Activated CD4-positive, alpha-beta memory T cell treated with anti-CD3 and anti-CD28 coated beads for 36 hours (primary cell): Measurements from ENCODE around the gene OR2D2. TPM values are rescaled to one million over a fixed set of nuclear protein-coding genes. Genes with fewer than 3 reads are reported as not detected.

ENCODE experiments used
- CTCF ChIA-PET: fragments of 350-600 bp; sonication (Branson Sonifier 250); formaldehyde crosslinking; loops from one replicate; lab custom pipeline; 2021; ENCODE audit warnings: antibody characterized with exemption, inconsistent platforms; lab: Charles Lee
- POLR2A ChIA-PET: fragments of 350-600 bp; sonication (Branson Sonifier 250); formaldehyde crosslinking; loops from one replicate; lab custom pipeline; 2021; ENCODE audit warnings: antibody characterized with exemption; lab: Charles Lee
- DNase-seq: peaks from one replicate; pipeline ENCODE4 v3.0.0-alpha.2; 2020
- H3K27ac Mint-ChIP-seq: one replicate; pipeline ENCODE4 v1.8.0; 2021; ENCODE audit warnings: mixed read lengths
- H3K27me3 Mint-ChIP-seq: one replicate; pipeline ENCODE4 v1.8.0; 2021; ENCODE audit warnings: mixed read lengths
- H3K36me3 Mint-ChIP-seq: one replicate; pipeline ENCODE4 v1.8.0; 2021; ENCODE audit warnings: mixed read lengths
- H3K4me1 Mint-ChIP-seq: one replicate; pipeline ENCODE4 v1.8.0; 2021; ENCODE audit warnings: low read depth, mixed read lengths
- H3K4me3 Mint-ChIP-seq: one replicate; pipeline ENCODE4 v1.8.0; 2021; ENCODE audit warnings: mild to moderate bottlenecking, mixed read lengths
- H3K9me3 Mint-ChIP-seq: one replicate; pipeline ENCODE4 v1.8.0; 2021; ENCODE audit warnings: mixed read lengths
- intact Hi-C: fragments of 100-400 bp; cut with micrococcal nuclease; formaldehyde crosslinking; loops from one replicate; pipeline ENCODE4 v1.15.1; 2023
- total RNA-seq, 2 experiments: library from RNA; stranded (reverse); gene quantifications; one replicate each; pipeline ENCODE4 v1.2.3, GENCODE V29; 2021

OR2D2 gene, protein sequence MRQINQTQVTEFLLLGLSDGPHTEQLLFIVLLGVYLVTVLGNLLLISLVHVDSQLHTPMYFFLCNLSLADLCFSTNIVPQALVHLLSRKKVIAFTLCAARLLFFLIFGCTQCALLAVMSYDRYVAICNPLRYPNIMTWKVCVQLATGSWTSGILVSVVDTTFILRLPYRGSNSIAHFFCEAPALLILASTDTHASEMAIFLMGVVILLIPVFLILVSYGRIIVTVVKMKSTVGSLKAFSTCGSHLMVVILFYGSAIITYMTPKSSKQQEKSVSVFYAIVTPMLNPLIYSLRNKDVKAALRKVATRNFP
- not detected for total RNA-seq

DNA sequence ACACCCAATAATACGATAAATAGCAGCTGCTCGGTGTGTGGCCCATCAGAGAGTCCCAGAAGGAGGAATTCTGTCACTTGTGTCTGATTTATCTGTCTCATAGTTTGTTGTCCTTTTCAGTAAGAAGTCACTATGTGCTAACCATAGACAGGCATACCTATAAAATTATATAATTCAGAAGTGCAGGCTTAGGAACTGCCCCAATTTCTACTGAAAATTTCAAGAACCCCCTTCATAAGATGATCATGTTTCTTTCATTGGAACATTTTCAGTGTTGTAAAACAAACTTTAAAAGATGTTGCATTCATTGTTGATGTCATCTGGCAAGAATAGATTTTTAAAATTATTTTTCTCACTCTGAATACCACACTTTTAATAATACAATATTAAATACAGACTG, at the start of gene OR2D2:
TSS of gene OR2D2 (minus strand) at position 101 of the 400 bp plus-strand sequence. CDS start at position 101, 0 bp downstream.
- H3K27ac Mint-ChIP-seq, result no peak within 1 kb of the TSS
- intact Hi-C loops, result no loop called here
- H3K9me3 Mint-ChIP-seq, result no peaks in the 10 kb centered on the region
- H3K36me3 Mint-ChIP-seq, result no peaks in the 10 kb centered on the region
- ChIA-PET POLR2A (no interaction called here), CTCF (interaction anchor here (1.0 kb wide), 1 partner anchor 80 kb away, joined by 3 read pairs; no protein-coding TSS in a partner anchor)
- no peak for DNase-seq
- peaks cover 5% of the 10 kb centered on the region for H3K27me3 Mint-ChIP-seq
- H3K4me3 Mint-ChIP-seq, result no peak within 1 kb of the TSS
- no peaks in the 10 kb centered on the region for H3K4me1 Mint-ChIP-seq

DNA sequence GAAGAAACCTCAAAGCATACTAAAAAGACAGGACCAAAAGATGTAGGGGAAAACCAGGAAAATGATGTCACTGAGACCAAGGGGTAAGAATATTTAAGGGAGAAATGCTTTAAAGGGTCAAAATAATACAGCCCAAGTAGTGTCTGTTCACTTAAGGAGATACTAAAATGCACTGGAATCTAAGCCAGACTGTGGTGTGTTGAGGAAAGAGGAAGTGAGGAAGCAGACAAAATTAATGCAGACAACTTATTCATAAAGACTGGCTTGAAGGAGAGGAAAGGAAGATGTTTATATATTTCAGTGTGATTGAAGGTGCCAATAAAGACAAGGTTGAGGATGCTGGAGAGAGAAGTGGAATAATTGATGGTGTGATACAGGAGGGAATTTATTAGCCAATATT, 49.7 kb upstream of the OR2D2 start:
- no peak for DNase-seq
- Mint-ChIP-seq H3K36me3 (no peaks in the 10 kb centered on the region), H3K27me3 (no peaks in the 10 kb centered on the region), H3K27ac (no peak overlapping the region), H3K9me3 (no peaks in the 10 kb centered on the region), H3K4me3 (no peak overlapping the region), H3K4me1 (no peaks in the 10 kb centered on the region)
- intact Hi-C loops, result no loop called here
- ChIA-PET CTCF (no interaction called here), POLR2A (no interaction called here)

DNA sequence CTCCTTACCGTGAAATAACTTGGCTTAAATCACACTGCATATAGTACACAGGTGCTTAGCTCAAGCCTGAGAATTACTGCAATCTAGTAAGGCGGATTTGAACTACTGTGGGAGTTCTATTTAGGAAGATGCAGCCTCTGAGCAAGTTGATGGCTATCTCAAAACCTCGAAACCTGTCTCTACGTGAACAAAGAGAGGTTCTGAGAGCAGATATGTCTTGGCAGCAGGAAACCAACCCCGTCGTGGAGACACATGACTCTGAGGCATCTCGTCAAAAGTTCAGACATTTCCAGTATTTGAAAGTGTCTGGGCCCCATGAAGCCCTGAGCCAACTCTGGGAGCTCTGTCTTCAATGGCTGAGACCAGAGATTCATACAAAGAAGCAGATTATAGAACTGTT, 39.8 kb upstream of the OR2D2 start:
- no peaks in the 10 kb centered on the region for H3K36me3 Mint-ChIP-seq
- no peak overlapping the region for H3K27ac Mint-ChIP-seq
- ChIA-PET CTCF (no interaction called here), POLR2A (no interaction called here)
- H3K9me3 Mint-ChIP-seq, result no peaks in the 10 kb centered on the region
- DNase-seq, result no peak
- H3K27me3 Mint-ChIP-seq, result peaks cover 35% of the 10 kb centered on the region
- H3K4me1 Mint-ChIP-seq, result peaks cover 6% of the 10 kb centered on the region
- no peak overlapping the region for H3K4me3 Mint-ChIP-seq
- intact Hi-C loops, result no loop called here

DNA sequence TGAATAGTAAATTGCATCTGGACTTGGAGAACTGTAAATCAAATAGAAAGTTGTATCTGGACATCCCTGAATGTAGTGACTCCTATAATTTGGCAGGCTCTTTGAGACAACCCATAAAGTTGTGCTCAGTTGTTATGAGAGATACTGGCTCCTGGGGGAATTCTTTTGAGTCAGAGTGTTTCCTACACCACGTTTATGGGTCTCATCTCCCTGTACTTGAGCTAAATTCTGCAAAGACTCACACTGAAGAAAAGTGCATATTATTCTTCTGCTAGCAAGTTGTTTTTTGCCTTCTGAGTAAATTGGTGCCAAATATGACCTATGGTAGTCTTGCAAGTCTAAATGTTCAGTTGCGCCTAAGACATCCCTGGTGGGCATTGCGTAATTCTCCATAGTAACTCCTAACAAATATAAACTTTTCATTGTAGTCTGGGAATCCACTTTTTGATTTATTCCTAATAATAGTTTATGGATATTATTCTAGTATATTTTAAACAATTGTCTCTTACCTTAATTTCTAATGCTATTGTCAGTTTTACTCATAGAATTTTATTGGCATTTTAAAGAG, 38.9 kb upstream of the OR2D2 start:
- CTCF ChIA-PET, result no interaction called here
- H3K9me3 Mint-ChIP-seq, result no peaks in the 10 kb centered on the region

DNA sequence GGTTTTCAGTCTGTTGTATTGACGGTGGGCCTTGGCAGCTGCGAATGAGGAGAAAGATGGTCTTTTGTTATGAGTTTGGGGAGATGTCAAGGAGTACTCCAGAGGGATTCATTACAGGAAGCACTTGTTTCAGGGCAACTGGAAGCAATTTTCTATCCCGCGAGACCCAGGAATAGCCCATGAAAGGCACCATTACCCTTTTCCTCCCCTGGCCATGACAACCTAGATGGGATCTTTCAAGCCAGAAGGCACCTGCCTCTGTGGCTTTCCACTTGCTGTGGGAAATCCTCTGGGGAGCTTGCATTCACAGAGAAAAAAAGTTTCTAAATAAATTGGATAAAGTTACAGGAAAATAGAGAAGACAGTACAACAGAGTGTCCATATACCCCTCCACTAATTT, 36.6 kb upstream of the OR2D2 start:
- peaks cover 19% of the 10 kb centered on the region for H3K4me1 Mint-ChIP-seq
- ChIA-PET CTCF (no interaction called here), POLR2A (no interaction called here)
- H3K9me3 Mint-ChIP-seq, result no peaks in the 10 kb centered on the region
- no peaks in the 10 kb centered on the region for H3K36me3 Mint-ChIP-seq
- DNase-seq, result no peak
- no peak overlapping the region for H3K27ac Mint-ChIP-seq
- no peak overlapping the region for H3K4me3 Mint-ChIP-seq
- peaks cover 52% of the 10 kb centered on the region for H3K27me3 Mint-ChIP-seq
- intact Hi-C loops, result no loop called here

More for the DNA sequence above, 38.9 kb upstream of the OR2D2 start:
- Mint-ChIP-seq H3K27me3 (peaks cover 40% of the 10 kb centered on the region), H3K36me3 (no peaks in the 10 kb centered on the region), H3K4me3 (no peak overlapping the region), H3K27ac (no peak overlapping the region), H3K4me1 (peaks cover 11% of the 10 kb centered on the region)
- DNase-seq, result no peak
- POLR2A ChIA-PET, result no interaction called here
- intact Hi-C loops, result no loop called here

DNA sequence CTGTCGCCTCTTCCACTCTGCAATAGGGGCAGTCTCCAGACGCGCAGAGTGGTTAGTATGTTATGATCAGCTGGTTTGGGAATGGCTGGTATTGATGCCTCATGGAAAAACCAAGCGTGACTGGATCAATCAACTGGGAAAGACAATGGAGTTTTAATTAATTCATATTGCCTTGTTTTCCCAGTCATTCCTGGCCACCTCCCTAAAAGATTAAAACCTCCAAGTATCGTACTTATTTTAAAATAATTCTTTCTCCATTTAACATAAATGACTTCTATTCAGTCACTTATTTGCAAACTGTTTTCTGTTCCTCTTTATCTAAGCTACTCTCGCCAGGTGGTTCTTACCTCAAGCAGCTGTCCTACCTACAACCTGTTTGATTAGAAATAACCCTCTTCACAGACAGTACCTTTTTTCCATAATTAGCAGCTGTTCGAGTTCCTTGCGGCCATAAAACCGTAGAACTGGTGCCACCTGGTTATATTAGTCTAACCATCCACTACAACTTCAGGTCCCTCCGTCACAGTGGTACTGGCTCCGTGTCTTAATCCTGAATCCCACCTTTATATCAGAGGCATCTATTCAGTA, 34.8 kb upstream of the OR2D2 start:
- Mint-ChIP-seq H3K27me3 (peaks cover 45% of the 10 kb centered on the region), H3K36me3 (no peaks in the 10 kb centered on the region), H3K4me3 (peak overlapping the region; percentile 77), H3K9me3 (no peaks in the 10 kb centered on the region), H3K27ac (no peak overlapping the region), H3K4me1 (peaks cover 19% of the 10 kb centered on the region)
- intact Hi-C loops, result no loop called here
- ChIA-PET CTCF (interaction anchor here (0.8 kb wide), 1 partner anchor 115 kb away, joined by 4 read pairs; no protein-coding TSS in a partner anchor), POLR2A (no interaction called here)
- no peak for DNase-seq

DNA sequence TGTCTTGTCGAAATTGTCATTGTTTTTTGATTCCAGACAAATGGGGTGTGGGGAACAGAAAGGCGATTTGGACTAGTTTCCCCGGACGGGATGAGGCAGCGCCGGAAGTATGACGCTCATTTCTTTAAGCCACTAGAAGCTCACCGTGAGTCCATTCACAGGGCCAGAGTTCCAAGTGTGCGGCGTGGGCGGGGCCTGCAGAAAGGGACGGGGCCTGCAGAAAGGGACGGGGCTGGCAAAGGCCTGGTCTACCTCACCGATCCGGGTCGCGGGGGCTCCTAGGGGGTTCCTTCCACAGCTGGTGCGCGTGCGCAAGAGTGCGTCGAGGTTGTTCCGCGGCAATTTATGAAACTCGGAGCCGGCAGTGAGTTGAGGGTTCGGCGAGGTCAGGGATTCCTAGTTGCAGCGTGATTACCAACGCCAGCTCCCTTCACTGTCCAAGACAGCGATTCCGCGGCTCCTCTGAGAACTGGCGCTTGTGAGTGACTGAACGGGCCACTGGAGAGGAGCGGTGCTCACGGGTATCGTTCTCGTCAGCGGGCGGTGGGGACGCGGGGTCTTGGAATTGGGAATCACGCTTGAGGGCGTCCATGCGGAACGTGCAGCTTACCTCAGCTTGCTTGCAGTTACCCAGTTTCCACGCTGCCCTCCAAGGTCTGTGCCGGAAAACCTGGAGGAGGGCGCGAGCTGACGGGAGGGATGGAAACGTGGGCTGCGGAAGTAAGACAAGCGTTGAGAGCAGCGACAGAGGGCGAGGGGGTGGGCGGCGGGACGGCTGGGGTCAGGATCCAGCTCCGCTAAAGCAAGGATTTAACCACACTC, 34.1 kb upstream of the OR2D2 start, which contains the start of gene ZNF215:
TSS of gene ZNF215 (plus strand) at position 219 of the 822 bp plus-strand sequence. CDS start 5,847 bp downstream, outside the sequence.
- ChIA-PET CTCF (interaction anchor here (0.8 to 1.3 kb wide), 3 partner anchors 114 to 243 kb away, joined by 3 to 4 read pairs (median 3); partner anchors contain the start of gene MRPL17), POLR2A (no interaction called here)
- peak; percentile 65 for DNase-seq
- intact Hi-C loops, result no loop called here
- H3K27ac Mint-ChIP-seq, result no peak within 1 kb of the TSS
- peaks cover 19% of the 10 kb centered on the region for H3K4me1 Mint-ChIP-seq
- H3K4me3 Mint-ChIP-seq, result peak within 1 kb of the TSS; percentile 77
- H3K36me3 Mint-ChIP-seq, result no peaks in the 10 kb centered on the region
- H3K9me3 Mint-ChIP-seq, result no peaks in the 10 kb centered on the region
- H3K27me3 Mint-ChIP-seq, result peaks cover 45% of the 10 kb centered on the region

DNA sequence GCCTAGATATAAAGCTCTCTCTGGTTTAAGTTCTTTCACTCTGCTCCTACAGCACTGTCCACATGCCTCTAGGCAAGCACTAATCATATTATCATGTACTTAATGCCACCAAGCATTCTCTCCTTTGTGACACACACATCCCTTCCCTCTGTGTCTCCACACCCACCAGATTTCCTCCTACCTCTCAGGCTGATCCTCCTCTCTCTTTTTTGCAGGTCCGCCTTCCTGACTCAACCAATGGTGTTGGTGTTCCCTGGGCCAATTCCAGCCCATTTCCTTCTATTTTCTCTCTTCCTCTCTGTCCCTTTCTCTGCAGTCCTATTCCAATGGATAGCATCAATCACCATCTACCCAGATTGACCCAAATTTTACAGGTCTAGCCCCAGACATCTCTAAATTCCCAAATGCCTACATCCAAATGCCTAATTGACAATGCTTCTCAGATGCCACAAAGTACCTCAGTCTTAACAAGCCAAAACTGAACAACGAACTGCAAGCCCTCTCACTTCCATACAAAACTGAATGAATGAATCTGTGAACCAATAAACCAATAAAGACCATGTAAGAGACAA, 33.4 kb upstream of the OR2D2 start:
- Mint-ChIP-seq H3K4me3 (peak overlapping the region; percentile 77), H3K4me1 (peaks cover 19% of the 10 kb centered on the region), H3K27ac (no peak overlapping the region), H3K9me3 (no peaks in the 10 kb centered on the region), H3K36me3 (no peaks in the 10 kb centered on the region), H3K27me3 (peaks cover 48% of the 10 kb centered on the region)
- intact Hi-C loops, result no loop called here
- no peak for DNase-seq
- ChIA-PET POLR2A (no interaction called here), CTCF (interaction anchor here (1.0 to 1.3 kb wide), 2 partner anchors 113 to 243 kb away, joined by 3 read pairs; partner anchors contain the start of gene MRPL17)

DNA sequence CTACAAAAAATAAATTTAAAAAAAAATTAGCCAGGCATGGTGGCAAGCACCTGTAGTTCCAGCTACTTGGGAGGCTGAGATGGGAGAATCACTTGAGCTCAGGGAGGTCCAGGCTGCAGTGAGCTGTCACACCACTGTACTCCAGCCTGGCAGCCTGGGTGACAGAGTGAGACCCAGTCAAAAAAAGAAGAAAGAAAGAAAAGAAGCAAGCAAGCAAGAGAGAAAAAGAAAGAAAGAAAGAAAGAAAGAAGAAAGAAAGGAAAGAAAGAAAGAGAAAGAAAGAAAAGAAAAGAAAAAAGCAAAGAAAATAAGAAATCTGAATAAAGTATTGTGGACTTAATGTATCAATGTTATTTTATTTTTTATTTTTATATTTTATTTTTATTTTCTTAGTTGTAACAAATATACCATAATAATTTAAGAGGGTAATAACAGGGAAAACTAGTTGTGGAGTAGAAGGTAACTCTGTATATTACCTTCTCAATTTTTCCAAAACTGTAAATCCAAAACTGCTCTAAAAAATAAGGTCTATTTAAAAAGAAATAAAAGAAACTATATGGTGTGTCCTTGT, 32.8 kb upstream of the OR2D2 start:
- intact Hi-C loops, result no loop called here
- ChIA-PET CTCF (interaction anchor here (0.9 to 1.3 kb wide), 2 partner anchors 112 to 113 kb away, joined by 3 read pairs; no protein-coding TSS in a partner anchor), POLR2A (no interaction called here)
- peaks cover 19% of the 10 kb centered on the region for H3K4me1 Mint-ChIP-seq
- no peaks in the 10 kb centered on the region for H3K36me3 Mint-ChIP-seq
- H3K4me3 Mint-ChIP-seq, result no peak overlapping the region
- no peak overlapping the region for H3K27ac Mint-ChIP-seq
- DNase-seq, result no peak
- H3K27me3 Mint-ChIP-seq, result peaks cover 44% of the 10 kb centered on the region
- no peaks in the 10 kb centered on the region for H3K9me3 Mint-ChIP-seq

DNA sequence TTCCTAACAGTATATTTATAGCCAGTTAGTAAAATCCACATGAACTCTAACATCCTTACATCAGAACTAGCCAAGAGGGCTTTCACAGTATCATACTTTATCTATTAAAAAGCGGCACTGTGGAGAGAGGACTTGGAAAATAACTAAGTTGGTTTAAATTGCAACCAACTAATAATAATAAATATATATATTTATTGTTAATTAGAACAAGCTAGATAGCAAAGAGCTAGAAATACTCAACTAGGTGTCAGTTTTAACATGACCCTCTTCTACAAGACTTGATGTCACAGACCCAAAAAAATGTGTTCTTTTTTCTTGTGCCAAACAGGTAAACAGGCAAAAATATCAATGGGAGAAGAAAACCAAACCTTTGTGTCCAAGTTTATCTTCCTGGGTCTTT, 28.4 kb upstream of the OR2D2 start, which contains the start of gene OR2D3:
TSS of gene OR2D3 (plus strand) at position 301 of the 400 bp plus-strand sequence. CDS start at position 301, 0 bp downstream.
- Mint-ChIP-seq H3K4me1 (peaks cover 3% of the 10 kb centered on the region), H3K27me3 (peaks cover 19% of the 10 kb centered on the region), H3K4me3 (no peak within 1 kb of the TSS), H3K36me3 (no peaks in the 10 kb centered on the region), H3K27ac (no peak within 1 kb of the TSS), H3K9me3 (no peaks in the 10 kb centered on the region)
- CTCF ChIA-PET, result no interaction called here
- intact Hi-C loops, result no loop called here
- no peak for DNase-seq
- POLR2A ChIA-PET, result no interaction called here

DNA sequence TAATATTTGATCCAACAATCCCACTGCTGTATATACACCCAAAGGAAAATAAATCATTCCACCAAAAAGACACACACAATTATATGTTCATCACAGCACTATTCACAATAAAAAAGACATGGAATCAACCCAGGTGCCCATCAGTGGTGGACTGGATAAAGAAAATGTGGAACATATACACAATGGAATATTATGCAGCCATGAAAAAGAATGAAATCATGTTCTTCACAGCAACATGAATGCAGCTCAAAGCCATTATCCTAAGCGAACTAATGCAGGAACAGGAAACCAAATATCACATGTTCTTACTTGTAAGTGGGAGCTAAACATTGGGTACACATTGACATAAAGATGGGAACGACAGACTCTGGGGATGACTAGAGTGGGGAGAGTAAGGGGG, 27.4 kb upstream of the OR2D2 start:
- POLR2A ChIA-PET, result no interaction called here
- CTCF ChIA-PET, result interaction anchor here (1.2 kb wide), 1 partner anchor 108 kb away, joined by 4 read pairs; no protein-coding TSS in a partner anchor
- DNase-seq, result no peak
- Mint-ChIP-seq H3K36me3 (no peaks in the 10 kb centered on the region), H3K4me3 (no peak overlapping the region), H3K27ac (no peak overlapping the region), H3K27me3 (peaks cover 14% of the 10 kb centered on the region), H3K4me1 (no peaks in the 10 kb centered on the region), H3K9me3 (no peaks in the 10 kb centered on the region)
- intact Hi-C loops, result no loop called here
